ENCODE results near the gene NOP10.
"Not testable (repeated sequence)": the region's sequence is repeated elsewhere in the genome, so short reads cannot be mapped to it uniquely, and the experiment has no call there.

The NOP10 gene

GRCh38 chr15:34358367-34358766 lies 15.4 kb upstream of the NOP10 start:
- peak; percentile 70 for DNase-seq

DNA sequence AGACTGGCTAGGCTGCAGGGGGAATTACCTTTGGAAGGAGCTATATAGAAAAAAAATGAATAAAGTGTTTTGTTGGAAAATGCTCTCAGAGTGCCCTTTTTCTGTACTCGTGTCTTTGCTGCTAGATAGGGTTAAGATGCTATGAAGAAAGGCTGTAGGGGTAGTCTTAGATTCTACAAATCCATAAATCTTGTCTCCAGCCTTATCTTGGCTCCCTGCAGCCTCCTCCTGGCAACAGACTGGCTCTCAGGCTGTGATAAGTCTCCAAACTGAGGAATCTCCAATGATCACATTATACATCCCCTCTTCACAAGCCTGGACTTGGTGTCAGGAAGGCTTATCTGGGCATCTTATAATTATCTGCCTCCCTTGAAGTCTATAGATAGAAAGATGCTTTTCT lies 14.7 kb upstream of the NOP10 start:
- DNase-seq = no peak

- no peak for DNase-seq
Measured at GRCh38 chr15:34355241-34355640, 12.3 kb upstream of the NOP10 start.

- DNase-seq = no peak
Measured at GRCh38 chr15:34354286-34354685, 11.3 kb upstream of the NOP10 start.

DNA sequence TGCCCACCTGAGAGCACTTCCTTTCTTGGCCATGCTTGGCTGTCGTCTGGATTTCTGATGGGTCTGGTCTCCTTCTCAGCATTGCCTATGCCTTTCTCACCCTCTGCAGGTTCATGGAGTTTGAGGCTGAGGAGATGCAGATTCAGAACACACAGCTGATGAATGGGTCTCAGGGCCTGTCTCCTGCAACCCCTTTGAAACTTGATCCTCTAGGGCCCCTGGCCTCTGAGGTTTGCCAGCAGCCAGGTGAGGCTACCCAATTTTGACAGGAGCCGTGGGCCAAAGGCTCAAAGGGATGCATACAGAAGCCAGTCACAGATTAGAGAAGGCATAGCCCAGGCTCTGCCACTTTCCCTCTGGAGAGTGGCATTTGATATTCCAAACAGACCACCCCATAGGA lies 10.7 kb upstream of the NOP10 start:
- no peak for DNase-seq

DNA sequence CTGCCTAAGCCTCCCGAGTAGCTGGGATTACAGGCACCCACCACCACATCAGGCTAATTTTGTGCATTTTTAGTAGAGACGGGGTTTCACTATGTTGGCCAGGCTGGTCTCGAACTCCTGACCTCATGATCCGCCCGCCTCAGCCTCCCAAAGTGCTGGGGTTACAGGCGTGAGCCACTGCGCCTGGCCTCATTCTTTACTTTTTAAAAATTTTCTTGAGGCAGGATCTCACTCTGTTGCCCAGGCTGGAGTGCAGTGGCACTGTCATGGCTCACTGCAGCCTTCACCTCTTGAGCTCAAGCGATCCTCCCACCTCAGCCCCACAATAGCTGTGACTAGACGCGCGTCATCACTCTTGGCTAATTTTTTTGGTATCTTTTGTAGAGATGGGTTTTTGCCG lies 10.1 kb upstream of the NOP10 start:
- DNase-seq = not testable (repeated sequence)

DNA sequence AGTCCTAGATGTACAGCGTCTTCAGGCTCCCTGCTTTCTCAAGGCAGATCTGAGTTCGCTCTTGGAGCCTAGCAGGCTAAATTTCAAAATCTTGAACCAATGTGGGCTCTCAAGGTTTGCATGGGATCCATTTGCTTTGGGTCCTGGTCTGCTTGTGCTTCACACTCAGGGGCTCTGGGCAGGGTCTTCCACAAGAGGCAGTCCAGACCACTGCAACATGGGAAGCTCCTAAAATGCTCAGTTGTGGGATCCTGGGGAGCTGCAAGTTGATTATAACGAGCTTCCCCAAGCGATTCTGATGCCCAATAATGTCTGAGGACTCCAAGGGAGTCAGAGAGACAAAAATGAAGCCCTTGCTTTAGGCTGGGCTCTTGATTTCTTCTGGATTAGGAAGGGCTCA lies 6.8 kb upstream of the NOP10 start:
- DNase-seq = no peak

GRCh38 chr15:34348735-34349300 lies 5.9 kb upstream of the NOP10 start:
- no peak for DNase-seq

DNA sequence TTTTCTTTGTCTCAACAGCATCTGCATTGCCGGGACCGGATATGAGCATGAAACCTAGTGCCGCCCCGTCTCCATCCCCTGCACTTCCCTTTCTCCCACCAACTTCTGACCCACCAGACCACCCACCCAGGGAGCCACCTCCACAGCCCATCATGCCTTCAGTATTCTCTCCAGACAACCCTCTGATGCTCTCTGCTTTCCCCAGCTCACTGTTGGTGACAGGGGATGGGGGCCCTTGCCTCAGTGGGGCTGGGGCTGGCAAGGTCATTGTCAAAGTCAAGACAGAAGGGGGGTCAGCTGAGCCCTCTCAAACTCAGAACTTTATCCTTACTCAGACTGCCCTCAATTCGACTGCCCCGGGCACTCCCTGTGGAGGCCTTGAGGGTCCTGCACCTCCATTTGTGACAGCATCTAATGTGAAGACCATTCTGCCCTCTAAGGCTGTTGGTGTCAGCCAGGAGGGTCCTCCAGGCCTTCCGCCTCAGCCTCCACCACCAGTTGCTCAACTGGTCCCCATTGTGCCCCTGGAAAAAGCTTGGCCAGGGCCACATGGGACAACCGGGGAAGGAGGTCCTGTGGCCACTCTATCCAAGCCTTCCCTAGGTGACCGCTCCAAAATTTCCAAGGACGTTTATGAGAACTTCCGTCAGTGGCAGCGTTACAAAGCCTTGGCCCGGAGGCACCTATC lies 5.2 kb upstream of the NOP10 start:
- DNase-seq = no peak

DNA sequence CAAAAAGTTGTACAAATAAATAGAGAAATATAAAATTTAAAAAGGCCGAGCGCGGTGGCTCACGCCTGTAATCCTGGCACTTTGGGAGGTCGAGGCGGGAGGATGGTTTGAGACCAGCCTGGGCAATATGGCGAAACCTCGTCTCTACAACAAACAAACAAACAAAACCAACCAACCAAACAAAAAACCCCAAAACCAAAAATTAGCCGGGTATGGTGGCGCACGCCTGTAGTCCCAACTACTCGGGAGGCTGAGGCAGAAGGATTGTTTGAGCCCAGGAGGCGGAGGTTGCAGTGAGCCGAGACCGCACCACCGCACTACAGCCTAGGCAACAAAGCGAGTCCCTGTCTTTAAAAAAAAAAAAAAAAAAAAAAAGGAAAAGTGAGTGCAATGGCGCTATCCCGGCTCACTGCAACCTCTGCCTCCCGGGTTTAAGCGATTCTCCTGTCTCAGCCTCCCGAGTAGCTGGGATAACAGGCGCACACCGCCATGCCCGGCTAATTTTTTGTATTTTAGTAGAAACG lies 661 bp downstream of the NOP10 start:
- peak; percentile 17 for DNase-seq

DNA sequence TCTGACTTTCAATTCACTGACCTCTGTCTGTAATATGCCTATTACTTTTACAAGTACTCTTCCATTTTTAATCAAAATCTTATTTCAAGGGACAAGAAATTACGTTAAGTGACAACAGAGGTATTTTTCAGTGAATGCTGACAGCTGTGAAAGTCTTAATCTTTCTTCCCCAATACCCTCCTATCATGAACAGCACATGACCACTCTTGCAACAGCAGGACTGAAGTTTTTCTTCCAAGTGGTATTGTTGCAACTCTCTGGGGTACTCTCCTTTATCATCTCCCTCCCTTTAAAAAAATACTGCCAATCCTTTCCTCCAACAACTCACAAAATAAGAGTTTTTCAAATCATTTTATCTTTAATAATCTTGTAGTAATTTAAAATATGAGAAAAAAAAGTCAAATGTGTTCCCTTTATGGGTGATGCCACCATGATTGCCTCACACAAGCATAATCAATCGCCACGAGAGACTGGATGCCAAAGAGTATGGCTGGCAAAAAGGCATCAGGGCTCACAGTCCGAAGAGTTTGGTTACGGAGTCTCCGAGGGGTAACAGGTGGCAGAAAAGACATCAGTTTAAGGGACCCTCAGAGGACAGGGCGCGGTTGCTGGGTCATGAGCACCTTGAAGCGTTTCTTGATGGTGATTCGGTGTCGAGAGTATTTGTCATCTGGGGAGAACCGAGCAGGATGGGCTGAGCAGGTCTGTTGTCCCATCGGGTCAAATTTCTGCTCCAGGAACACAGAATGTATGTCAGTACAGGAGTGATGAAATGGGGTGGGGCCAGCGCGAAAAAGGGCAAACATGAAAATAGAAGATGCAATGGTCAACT lies 1.3 kb downstream of the NOP10 start:
- DNase-seq = no peak

- DNase-seq = no peak
Measured at GRCh38 chr15:34339946-34340345, 3.0 kb downstream of the NOP10 start.

- no peak for DNase-seq
Measured at GRCh38 chr15:34338347-34338746, 4.6 kb downstream of the NOP10 start.

DNA sequence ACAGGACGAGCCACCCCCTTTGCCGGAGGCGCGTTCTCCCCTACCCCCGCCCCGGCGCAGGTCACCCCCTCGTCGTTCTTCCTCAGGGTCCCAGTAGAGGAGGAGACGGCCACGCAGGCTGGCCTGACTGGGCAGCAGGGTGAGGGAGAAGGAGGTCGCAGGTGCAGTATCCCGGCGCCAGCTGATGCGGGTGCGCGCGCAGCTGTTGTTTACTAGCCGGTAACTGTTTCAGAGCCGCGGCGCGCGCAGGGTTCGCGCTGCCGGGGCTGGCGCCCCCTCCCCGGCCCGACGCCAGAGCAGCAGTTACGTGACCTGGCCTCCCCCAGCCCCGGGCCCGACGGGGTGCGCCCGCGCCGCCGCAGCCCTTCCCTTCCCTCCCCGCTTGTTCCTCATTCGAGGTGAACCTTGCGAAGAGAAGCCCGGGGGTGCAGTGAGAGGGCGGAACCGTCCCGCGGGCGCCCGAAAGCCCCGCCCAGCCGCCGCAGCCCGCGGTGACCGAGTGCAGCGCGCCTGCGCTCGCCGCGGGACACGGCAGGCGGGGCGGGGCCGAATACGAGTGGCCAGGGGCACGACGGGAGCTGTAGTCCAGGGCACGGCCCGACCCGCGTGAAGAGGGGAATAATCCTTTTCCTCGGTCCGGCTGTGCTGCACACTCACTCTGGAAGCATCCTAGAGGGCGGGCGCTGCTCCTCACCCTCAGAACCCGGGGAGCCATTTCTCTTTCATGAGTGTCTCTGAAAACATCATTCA lies 5.2 kb downstream of the NOP10 start, which contains the start of gene SLC12A6:
Gene SLC12A6 (minus strand): TSS at position 225 of the 750 bp plus-strand sequence. CDS start 1,101 bp downstream, outside the sequence.
- DNase-seq = peak; percentile 95

DNA sequence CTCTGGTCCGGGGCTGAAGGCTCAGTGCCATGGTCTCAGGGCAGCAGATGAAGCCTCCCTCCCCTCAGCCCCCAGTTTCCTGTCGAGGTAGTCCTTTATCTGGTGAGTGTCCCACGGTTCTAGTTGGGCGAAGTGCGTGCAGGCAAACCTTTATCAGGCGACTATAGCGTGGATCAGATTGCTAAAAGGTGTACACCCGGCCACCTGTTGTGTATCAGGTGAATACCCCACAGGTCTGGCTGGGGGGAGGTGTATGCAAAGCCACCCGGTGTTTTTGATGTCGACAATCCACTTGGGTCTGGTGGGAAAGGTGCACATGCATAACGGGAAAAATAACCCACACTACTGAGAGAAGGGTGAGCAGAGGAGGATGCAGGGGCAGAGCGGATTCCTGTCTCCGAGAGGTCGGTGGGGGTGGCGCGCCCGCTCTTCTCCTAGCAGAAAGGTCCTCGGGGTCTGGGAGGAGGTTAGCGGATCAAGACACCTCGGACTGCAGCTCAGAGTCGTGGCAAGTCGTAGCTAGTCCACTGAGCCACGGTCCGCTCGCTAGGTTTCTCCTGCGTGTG lies 5.9 kb downstream of the NOP10 start:
- peak; percentile 50 for DNase-seq

DNA sequence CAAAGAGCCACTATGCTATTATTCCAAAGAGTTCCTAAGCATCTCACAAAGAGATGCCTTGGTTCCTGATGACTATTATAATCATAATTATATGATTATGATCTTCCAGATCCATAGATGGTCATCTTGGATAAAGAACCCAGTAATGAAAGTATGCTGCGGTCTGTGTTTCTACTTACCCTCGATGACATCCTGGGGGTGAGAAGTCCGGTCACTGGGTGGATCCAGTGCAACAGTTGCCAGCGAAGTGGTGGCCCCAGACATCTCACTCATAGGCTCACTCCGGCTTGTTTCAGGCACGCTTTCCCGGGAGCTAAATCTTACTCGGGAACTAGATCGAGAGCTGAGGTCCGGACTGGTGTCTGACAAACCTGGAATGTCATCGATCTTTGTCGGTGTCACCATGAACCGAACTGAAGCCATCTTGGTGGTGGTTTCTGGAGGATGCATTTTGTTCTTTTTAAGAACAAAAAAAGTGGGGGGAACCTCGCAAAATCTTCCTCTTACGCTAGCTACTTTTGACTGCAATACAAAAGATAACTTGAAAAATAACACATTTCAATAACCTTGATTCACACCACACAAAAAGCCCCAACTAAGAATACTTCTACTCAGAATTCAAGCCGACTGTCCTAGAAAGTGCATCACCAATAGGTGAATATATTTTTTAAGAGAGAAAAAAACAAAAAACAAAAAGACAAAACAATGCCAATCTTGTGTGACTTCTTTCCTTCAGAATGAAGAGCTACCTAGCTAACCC lies 6.5 kb downstream of the NOP10 start:
- DNase-seq = no peak

GRCh38 chr15:34335176-34336032 lies 7.5 kb downstream of the NOP10 start:
- no peak for DNase-seq

GRCh38 chr15:34334672-34335071 lies 8.3 kb downstream of the NOP10 start:
- DNase-seq = no peak

- no peak for DNase-seq
Measured at GRCh38 chr15:34332553-34333120, 10.3 kb downstream of the NOP10 start.

GRCh38 chr15:34331809-34332208 lies 11.1 kb downstream of the NOP10 start:
- DNase-seq = no peak

All from NCI-H69 (cell line).